PC-3 (cell line): Measurements from ENCODE around the gene PYROXD2. TPM values are rescaled to one million over a fixed set of nuclear protein-coding genes. Genes with fewer than 3 reads are reported as not detected.

ENCODE experiments used
- ATAC-seq: fragments of 200-7000 bp; cut with Tn5 transposase; 2 replicates; pipeline ENCODE4 v1.9.1; 2020; ENCODE audit warnings: mild to moderate bottlenecking, moderate library complexity
- BruUV-seq: library from RNA; stranded (reverse); fragments of 400-500 nt; replicated peaks from 2 replicates; lab custom pipeline; 2021; lab: Mats Ljungman, UMichigan
- CTCF ChIA-PET: fragments of 300-600 bp; sonication (Branson Sonifier 250); formaldehyde crosslinking; loops from one replicate; lab custom pipeline; 2022; ENCODE audit warnings: antibody characterized with exemption; lab: Charles Lee
- POLR2A ChIA-PET: fragments of 300-600 bp; sonication (Branson Sonifier 250); formaldehyde crosslinking; loops from one replicate; lab custom pipeline; 2022; ENCODE audit warnings: antibody characterized with exemption; ENCODE audit not compliant: unreplicated experiment; lab: Charles Lee
- DNase-seq: peaks from one replicate; pipeline ENCODE4 v3.0.0-alpha.2; 2015
- H2AFZ ChIP-seq: fragments of 300-600 bp; sonication (generic); 2 replicates; pipeline ENCODE4 v1.6.0; 2016; ENCODE audit warnings: antibody characterized with exemption, low read length
- H3F3A ChIP-seq: fragments of 300-600 bp; sonication (generic); one replicate; pipeline ENCODE4 v1.6.0; 2017; ENCODE audit warnings: antibody characterized with exemption, low read length, control low read depth, mild to moderate bottlenecking; ENCODE audit not compliant: unreplicated experiment
- H3K27ac ChIP-seq: fragments of 300-600 bp; sonication (generic); 2 replicates; pipeline ENCODE4 v1.5.1; 2016; ENCODE audit warnings: mild to moderate bottlenecking, low read length
- H3K27me3 ChIP-seq: fragments of 300-600 bp; sonication (generic); 2 replicates; pipeline ENCODE4 v1.6.1; 2016; ENCODE audit warnings: low read length, mixed read lengths
- H3K36me3 ChIP-seq: fragments of 300-600 bp; sonication (generic); 2 replicates; pipeline ENCODE4 v1.6.1; 2016; ENCODE audit warnings: low read depth, mixed run types, low read length, mixed read lengths
- H3K4me1 ChIP-seq: fragments of 300-600 bp; sonication (generic); 2 replicates; pipeline ENCODE4 v1.5.1; 2016; ENCODE audit warnings: low read length; ENCODE audit not compliant: insufficient read depth
- H3K4me2 ChIP-seq: fragments of 300-600 bp; sonication (generic); 2 replicates; pipeline ENCODE4 v1.6.0; 2016; ENCODE audit warnings: low read length
- H3K4me3 ChIP-seq: fragments of 300-600 bp; sonication (generic); 2 replicates; pipeline ENCODE4 v1.5.1; 2016; ENCODE audit warnings: mild to moderate bottlenecking, low read length, mixed read lengths
- H3K79me2 ChIP-seq: fragments of 300-600 bp; sonication (generic); 2 replicates; pipeline ENCODE4 v1.6.1; 2017; ENCODE audit warnings: low read length, mixed read lengths
- H3K9ac ChIP-seq: fragments of 300-600 bp; sonication (generic); 2 replicates; pipeline ENCODE4 v1.6.0; 2016; ENCODE audit warnings: mild to moderate bottlenecking, low read length
- H3K9me2 ChIP-seq: fragments of 300-600 bp; sonication (generic); replicated peaks from 2 replicates; pipeline ENCODE4 v1.6.1; 2016; ENCODE audit warnings: mixed run types, low read length, mixed read lengths
- H3K9me3 ChIP-seq: fragments of 300-600 bp; sonication (generic); 2 replicates; pipeline ENCODE4 v1.6.1; 2016; ENCODE audit warnings: low read length, mixed read lengths
- H4K20me1 ChIP-seq: fragments of 300-600 bp; sonication (generic); 2 replicates; pipeline ENCODE4 v1.6.1; 2016; ENCODE audit warnings: low read length, mixed read lengths
- EZH2 ChIP-seq: fragments of 300-600 bp; sonication (generic); IDR thresholded peaks from one replicate; pipeline ENCODE4 v1.6.1; 2017; ENCODE audit warnings: antibody characterized with exemption, mild to moderate bottlenecking, low read length; ENCODE audit not compliant: unreplicated experiment
- EZH2phosphoT487 ChIP-seq: fragments of 300-600 bp; sonication (generic); IDR thresholded peaks from 2 replicates; pipeline ENCODE4 v1.6.1; 2018; ENCODE audit warnings: mild to moderate bottlenecking, antibody characterized with exemption, low read length, borderline replicate concordance
- intact Hi-C: fragments of 100-400 bp; cut with micrococcal nuclease; formaldehyde crosslinking; loops from 2 replicates; pipeline ENCODE4 v1.9.0; 2023
- total RNA-seq: library from RNA; depleted of rRNA; stranded (reverse); fragments of >200 nt; gene quantifications from 2 replicates; pipeline ENCODE4 v1.2.3, GENCODE V29; 2014
- TF ChIP-seq, protein P1 (sequence below): fragments of 300-600 bp; sonication (generic); conservative IDR thresholded peaks from 2 replicates; pipeline ENCODE4 v1.5.1; 2017; ENCODE audit warnings: antibody characterized with exemption, low read depth, mild to moderate bottlenecking, low read length

The PYROXD2 gene
- total RNA-seq, 1 experiment from 2014 or later, result 3.1 TPM

DNA sequence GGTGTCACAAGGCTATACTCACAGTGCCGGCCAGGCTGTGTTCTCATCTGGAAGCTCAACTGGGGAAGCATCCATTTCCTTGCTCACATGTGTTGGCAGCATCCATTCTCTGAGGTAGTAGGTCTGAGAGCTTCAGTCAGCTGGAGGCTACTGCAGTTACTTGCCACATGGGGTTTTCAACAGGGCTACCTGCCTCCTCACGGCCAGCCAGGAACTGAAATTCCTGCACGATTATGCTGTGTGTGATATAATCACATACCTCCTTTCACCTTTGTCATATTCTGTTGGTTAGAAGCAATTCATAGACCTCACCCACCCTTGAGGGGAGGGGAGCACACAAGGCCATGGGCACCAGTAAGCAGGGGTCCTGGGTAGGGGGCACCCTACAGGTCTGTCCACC, 37.4 kb downstream of the PYROXD2 start:
- H2AFZ ChIP-seq, result no peak overlapping the region

DNA sequence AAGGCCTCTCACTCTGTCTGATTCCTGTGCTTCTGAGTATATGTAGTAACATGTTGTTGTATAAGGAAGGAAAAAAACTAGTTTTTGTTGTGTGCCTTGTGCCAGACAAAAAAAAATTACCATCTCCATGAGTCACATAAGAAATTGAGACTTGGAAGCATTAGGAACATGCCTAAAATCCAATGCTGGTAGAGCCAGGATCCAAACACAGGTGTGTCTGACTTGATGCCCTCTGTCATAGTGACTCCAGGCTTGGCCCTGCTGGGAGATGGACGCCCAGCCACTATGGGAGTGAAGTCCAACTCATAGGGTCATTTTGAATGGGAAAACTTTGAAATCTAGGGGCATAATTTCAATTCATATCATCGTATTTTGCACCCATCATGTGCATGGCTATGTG, 38.0 kb downstream of the PYROXD2 start:
- BruUV-seq, result no TSS peak
- intact Hi-C loops, result no loop called here
- TF ChIP-seq EZH2phosphoT487, result no peak
- TF ChIP-seq EZH2, result no peak
- TF ChIP-seq, protein P1, sequence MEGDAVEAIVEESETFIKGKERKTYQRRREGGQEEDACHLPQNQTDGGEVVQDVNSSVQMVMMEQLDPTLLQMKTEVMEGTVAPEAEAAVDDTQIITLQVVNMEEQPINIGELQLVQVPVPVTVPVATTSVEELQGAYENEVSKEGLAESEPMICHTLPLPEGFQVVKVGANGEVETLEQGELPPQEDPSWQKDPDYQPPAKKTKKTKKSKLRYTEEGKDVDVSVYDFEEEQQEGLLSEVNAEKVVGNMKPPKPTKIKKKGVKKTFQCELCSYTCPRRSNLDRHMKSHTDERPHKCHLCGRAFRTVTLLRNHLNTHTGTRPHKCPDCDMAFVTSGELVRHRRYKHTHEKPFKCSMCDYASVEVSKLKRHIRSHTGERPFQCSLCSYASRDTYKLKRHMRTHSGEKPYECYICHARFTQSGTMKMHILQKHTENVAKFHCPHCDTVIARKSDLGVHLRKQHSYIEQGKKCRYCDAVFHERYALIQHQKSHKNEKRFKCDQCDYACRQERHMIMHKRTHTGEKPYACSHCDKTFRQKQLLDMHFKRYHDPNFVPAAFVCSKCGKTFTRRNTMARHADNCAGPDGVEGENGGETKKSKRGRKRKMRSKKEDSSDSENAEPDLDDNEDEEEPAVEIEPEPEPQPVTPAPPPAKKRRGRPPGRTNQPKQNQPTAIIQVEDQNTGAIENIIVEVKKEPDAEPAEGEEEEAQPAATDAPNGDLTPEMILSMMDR, result no peak
- Histone ChIP-seq H3K27me3 (no peaks in the 10 kb centered on the region), H2AFZ (no peak overlapping the region), H3F3A (peaks cover 7% of the 10 kb centered on the region), H3K36me3 (no peaks in the 10 kb centered on the region), H3K79me2 (no peaks in the 10 kb centered on the region), H3K4me2 (no peak overlapping the region), H3K4me3 (no peak overlapping the region), H3K4me1 (peaks cover 30% of the 10 kb centered on the region), H4K20me1 (no peaks in the 10 kb centered on the region), H3K27ac (no peak overlapping the region), H3K9ac (no peak overlapping the region), H3K9me2 (no peaks in the 10 kb centered on the region), H3K9me3 (no peaks in the 10 kb centered on the region)
- ATAC-seq (no peak), DNase-seq (no peak)
- CTCF ChIA-PET, result no interaction called here
- POLR2A ChIA-PET, result no interaction called here

More for the DNA sequence above, 37.4 kb downstream of the PYROXD2 start:
- no peaks in the 10 kb centered on the region for H3K9me3 ChIP-seq
- POLR2A ChIA-PET, result no interaction called here
- H4K20me1 ChIP-seq, result no peaks in the 10 kb centered on the region
- intact Hi-C loops, result no loop called here
- H3F3A ChIP-seq, result peaks cover 7% of the 10 kb centered on the region
- no peaks in the 10 kb centered on the region for H3K79me2 ChIP-seq
- H3K4me2 ChIP-seq, result no peak overlapping the region
- no peak overlapping the region for H3K9ac ChIP-seq
- ATAC-seq (no peak), DNase-seq (no peak)
- H3K36me3 ChIP-seq, result no peaks in the 10 kb centered on the region
- H3K9me2 ChIP-seq, result no peaks in the 10 kb centered on the region
- H3K4me3 ChIP-seq, result no peak overlapping the region
- CTCF ChIA-PET, result no interaction called here
- H3K27me3 ChIP-seq, result no peaks in the 10 kb centered on the region
- peaks cover 30% of the 10 kb centered on the region for H3K4me1 ChIP-seq
- TF ChIP-seq, protein P1, result no peak
- no peak for TF ChIP-seq EZH2phosphoT487
- TF ChIP-seq EZH2, result no peak
- BruUV-seq, result no TSS peak
- no peak overlapping the region for H3K27ac ChIP-seq

DNA sequence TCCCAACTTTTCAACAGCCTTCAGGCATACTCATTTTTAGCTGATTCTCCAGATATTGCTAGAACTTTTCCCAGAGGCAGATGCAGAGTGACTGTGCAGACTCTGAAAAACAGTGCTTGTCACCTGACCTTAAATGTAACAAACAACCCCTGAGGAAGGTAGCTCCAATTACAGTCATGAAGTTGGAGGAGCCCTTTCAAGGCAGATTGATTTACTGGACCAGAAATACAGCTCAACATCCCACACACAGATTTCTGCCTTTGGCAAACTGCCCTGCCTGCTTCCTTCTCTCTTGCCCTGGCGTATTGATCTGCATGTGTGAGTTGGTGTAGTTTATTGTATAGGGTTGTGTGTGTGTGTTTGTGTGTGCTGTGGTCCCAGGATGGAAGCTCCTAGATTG, 38.5 kb downstream of the PYROXD2 start:
- CTCF ChIA-PET, result no interaction called here
- no peak for ATAC-seq
- H3K4me2 ChIP-seq, result no peak overlapping the region

More for the DNA sequence above, 38.5 kb downstream of the PYROXD2 start:
- intact Hi-C loops, result no loop called here
- H3K4me1 ChIP-seq, result peaks cover 30% of the 10 kb centered on the region
- H3K27ac ChIP-seq, result no peak overlapping the region
- no peaks in the 10 kb centered on the region for H3K9me2 ChIP-seq
- no peak for TF ChIP-seq EZH2phosphoT487
- no peak for TF ChIP-seq EZH2
- TF ChIP-seq, protein P1, result no peak
- no TSS peak for BruUV-seq
- no peaks in the 10 kb centered on the region for H3K79me2 ChIP-seq
- peak; percentile 19 for DNase-seq
- H4K20me1 ChIP-seq, result no peaks in the 10 kb centered on the region
- peaks cover 7% of the 10 kb centered on the region for H3F3A ChIP-seq
- no peak overlapping the region for H3K9ac ChIP-seq
- H3K36me3 ChIP-seq, result no peaks in the 10 kb centered on the region
- no peaks in the 10 kb centered on the region for H3K27me3 ChIP-seq
- POLR2A ChIA-PET, result no interaction called here
- H3K9me3 ChIP-seq, result no peaks in the 10 kb centered on the region
- H3K4me3 ChIP-seq, result no peak overlapping the region
- no peak overlapping the region for H2AFZ ChIP-seq
